ENCODE data around the gene MINDY4. TPM values are rescaled to one million over a fixed set of nuclear protein-coding genes. Genes with fewer than 3 reads are reported as not detected.

MINDY4 gene
- total RNA-seq, 2 donors from 2014 or later, result 7.5 to 8.6 TPM

- no peak for TF ChIP-seq CTCF (IDR thresholded peaks at IDR 0.05)
- no peak for TF ChIP-seq POLR2A (IDR thresholded peaks at IDR 0.05)
- Histone ChIP-seq H3K4me3 (no peak overlapping the region), H3K27ac (peak overlapping the region in 3 of 4 donors; percentile 57 to 88 (median 86)), H3K9me3 (no peaks in the 10 kb centered on the region), H3K4me1 (peaks cover 49% of the 10 kb centered on the region), H3K36me3 (replicated peaks in 1 of 2; ENCODE audit: insufficient read depth in 1 of 2, low read depth in 2 of 2) (no peaks in the 10 kb centered on the region), H3K27me3 (no peaks in the 10 kb centered on the region)
- DNase-seq (peak in 3 of 4 donors; percentile 28 to 40 (median 38)), ATAC-seq (no peak)
- WGBS, 2 donors, result 24 to 29% methylated on average over 3 of the region's 3 CpGs
- intact Hi-C loops (cut with DNase I), result no loop called here
Measured at GRCh38 chr7:30937416-30937815, 166.2 kb downstream of the MINDY4 start.

DNA sequence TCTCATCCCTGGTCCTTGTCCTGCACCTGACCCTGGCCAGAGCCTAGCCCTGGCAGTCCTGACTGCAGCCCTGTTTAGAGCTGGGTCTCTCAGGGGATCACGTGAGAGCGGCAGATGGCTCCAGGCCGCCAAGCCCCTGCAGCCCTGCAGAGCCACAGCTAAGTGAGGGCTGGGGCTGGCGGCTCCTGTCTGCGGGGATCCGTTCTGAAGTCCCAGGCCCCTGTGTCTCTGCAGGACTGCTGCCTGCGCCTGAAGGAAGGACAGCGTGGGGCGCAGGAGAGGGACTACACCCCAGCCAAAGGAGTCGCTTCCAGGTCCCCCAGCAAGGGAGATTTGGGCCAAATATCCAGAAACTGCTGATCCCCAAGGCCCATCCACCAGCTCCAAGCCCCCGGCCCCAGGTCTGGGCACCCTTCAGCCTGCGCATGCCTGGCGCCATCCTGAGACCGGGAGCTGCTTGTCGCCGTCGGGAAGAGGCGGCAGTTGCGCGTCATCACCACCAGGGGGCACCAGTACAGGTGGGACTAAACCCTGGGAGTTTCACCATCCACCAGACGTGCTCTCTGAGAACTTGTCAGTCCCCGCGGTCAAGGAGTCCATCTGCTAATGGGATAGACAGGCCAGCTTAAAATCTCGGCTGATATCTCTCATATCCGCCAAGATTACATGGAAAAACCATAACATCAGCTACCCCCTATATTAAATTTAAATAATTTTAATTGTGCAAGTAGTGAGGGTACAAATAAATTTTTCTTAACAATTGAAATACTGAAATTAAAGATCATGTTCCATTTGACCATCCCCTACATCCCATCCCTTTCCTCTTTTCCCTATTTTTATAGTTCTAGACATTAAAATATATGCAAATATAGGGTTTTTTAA is 167.5 kb downstream of the MINDY4 start:
- Histone ChIP-seq H3K4me1 (peaks cover 39% of the 10 kb centered on the region), H3K36me3 (replicated peaks in 1 of 2; ENCODE audit: insufficient read depth in 1 of 2, low read depth in 2 of 2) (no peaks in the 10 kb centered on the region), H3K4me3 (no peak overlapping the region), H3K9me3 (no peaks in the 10 kb centered on the region), H3K27ac (peak overlapping the region in 3 of 4 donors; percentile 51 to 88 (median 86)), H3K27me3 (no peaks in the 10 kb centered on the region)
- intact Hi-C loops (cut with DNase I), result no loop called here
- TF ChIP-seq POLR2A (IDR thresholded peaks at IDR 0.05), result no peak
- TF ChIP-seq CTCF (IDR thresholded peaks at IDR 0.05), result peak; percentile 90 to 98 (median 92)
- 9 to 23% methylated on average over 3 to 25 of the region's 25 CpGs for WGBS, 2 donors
- ATAC-seq, result peak; percentile 73
- DNase-seq, result peak; percentile 82 to 88 (median 84)

- peak; percentile 78 for ATAC-seq
- TF ChIP-seq POLR2A (IDR thresholded peaks at IDR 0.05) (no peak), CTCF (IDR thresholded peaks at IDR 0.05) (no peak)
- WGBS, 2 donors, result 21 to 25% methylated on average over 8 of the region's 8 CpGs
Measured at GRCh38 chr7:30941582-30942323, 170.5 kb downstream of the MINDY4 start.

More at GRCh38 chr7:30941582-30942323, 170.5 kb downstream of the MINDY4 start:
- peak overlapping the region in 3 of 4 donors; percentile 4 to 52 (median 42) for H3K27ac ChIP-seq
- intact Hi-C loops (cut with DNase I), result no loop called here
- H3K27me3 ChIP-seq, result peaks cover 0 to 3% of the 10 kb centered on the region in 2 donors
- no peaks in the 10 kb centered on the region for H3K9me3 ChIP-seq
- H3K4me1 ChIP-seq, result peaks cover 14% of the 10 kb centered on the region
- no peaks in the 10 kb centered on the region for H3K36me3 ChIP-seq (replicated peaks in 1 of 2; ENCODE audit: insufficient read depth in 1 of 2, low read depth in 2 of 2)
- DNase-seq, result no peak
- no peak overlapping the region for H3K4me3 ChIP-seq

Other genes starting within 250 kb of the MINDY4 start
- 10 to 100 TPM; 43.1 to 70.9 TPM for gene GARS1, start 176.5 kb upstream of the MINDY4 start, total RNA-seq
- gene CRHR2, start 89.0 kb upstream of the MINDY4 start, total RNA-seq, result 1 to 10 TPM in 1 of 2 donors, under 1 TPM in 1; 0.33 to 4.7 TPM
- 10 to 100 TPM; 30.4 to 48.1 TPM for gene INMT, start 19.3 kb upstream of the MINDY4 start, total RNA-seq
- 100 to 1,000 TPM; 197 to 204 TPM for gene AQP1, start 140.4 kb downstream of the MINDY4 start, total RNA-seq
- gene GHRHR, start 192.5 kb downstream of the MINDY4 start, total RNA-seq, result not detected